ENCODE measurements around the gene RUBCN. TPM values are rescaled to one million over a fixed set of nuclear protein-coding genes. Genes with fewer than 3 reads are reported as not detected.
A peak's percentile ranks its signal among the peaks of the same experiment; 100 is the strongest.

RUBCN gene
- total and polyA plus RNA-seq, 10 of the 15 experiments (the other 5 are each of a cell fraction or from before 2014, with no cell fraction given), result 15.5 to 79.9 (median 40.4) TPM

DNA sequence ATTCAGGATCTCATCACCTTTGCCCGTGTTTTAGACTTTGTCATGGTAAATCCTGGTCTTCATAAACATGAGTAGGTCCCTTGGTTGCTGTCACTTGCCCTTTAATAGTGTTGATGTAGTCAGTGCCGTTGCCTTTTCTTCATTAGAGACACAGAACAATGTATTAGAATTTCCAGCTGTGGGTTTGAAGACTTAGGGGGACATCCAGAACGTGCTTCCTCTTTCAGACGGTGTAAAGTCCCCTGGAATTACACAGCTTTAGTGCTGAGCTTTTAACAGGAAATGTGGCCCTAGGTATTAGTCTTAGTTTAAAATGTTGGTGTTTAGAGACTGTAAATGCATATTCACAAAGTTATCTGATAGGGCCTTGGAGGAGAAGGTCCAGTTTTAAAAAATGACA is 45.5 kb upstream of the RUBCN start:
- H3K4me1 ChIP-seq (ENCODE audit: control insufficient read depth, insufficient read depth, low read length), result peaks cover 25% of the 10 kb centered on the region
- no peaks in the 10 kb centered on the region; the same call in 2 of the 3 replicates for H3K9me3 ChIP-seq (replicated peaks; ENCODE audit: control insufficient read depth, insufficient read depth, low read length)
- intact Hi-C loops (cut with micrococcal nuclease; ENCODE audit: unreplicated experiment), result no loop called here
- H3K36me3 ChIP-seq (ENCODE audit: control insufficient read depth in 2 of 2, insufficient read depth in 2 of 2, low read length in 1 of 2), result peaks cover 12 to 21% of the 10 kb centered on the region in 2 experiments; a peak in 3 of 4 replicates
- H3K79me2 ChIP-seq (ENCODE audit: control insufficient read depth, insufficient read depth, low read length), result peaks cover 2% of the 10 kb centered on the region
- ATAC-seq (peak; percentile 89), DNase-seq (ENCODE audit: low read depth, low spot score) (peak; percentile 50), FAIRE-seq (no peak)
- H3K27me3 ChIP-seq (replicated peaks in 1 of 2; ENCODE audit: control insufficient read depth in 2 of 2, insufficient read depth in 2 of 2, low read length in 1 of 2), result no peaks in the 10 kb centered on the region
- ChIA-PET SMC1A (ENCODE audit: uncharacterized antibody, unreplicated experiment) (interaction anchor here (1.0 to 5.0 kb wide), 13 partner anchors 10 to 70 kb away, joined by 3 to 56 read pairs (median 5); no protein-coding TSS in a partner anchor), RAD21 (ENCODE audit: unreplicated experiment) (interaction anchor here (1.0 to 5.5 kb wide), 7 partner anchors 12 to 69 kb away, joined by 3 to 53 read pairs (median 8); partner anchors contain the start of gene LRCH3), POLR2A (interaction anchor here (0.9 to 4.3 kb wide), 7 partner anchors 9 to 73 kb away, joined by 3 to 46 read pairs (median 8); partner anchors contain the start of gene LRCH3), CTCF (interaction anchor here (0.7 to 4.1 kb wide), 8 partner anchors 9 to 183 kb away, joined by 3 to 32 read pairs (median 5); partner anchors contain the start of genes FYTTD1 and LRCH3)
- H3K27ac ChIP-seq (ENCODE audit: control insufficient read depth, insufficient read depth), result peak overlapping the region; percentile 81
- in situ Hi-C loops (cut with MboI), result no loop called here
- peak overlapping the region; percentile 49 for H2AFZ ChIP-seq (ENCODE audit: control insufficient read depth, low read depth, low read length)
- no peak overlapping the region for H3K9ac ChIP-seq (ENCODE audit: control insufficient read depth, insufficient read depth, low read length)
- H4K20me1 ChIP-seq (ENCODE audit: control insufficient read depth, insufficient read depth), result no peaks in the 10 kb centered on the region
- WGBS (ENCODE audit: insufficient coverage, insufficient replicate concordance, low lambda C conversion rate, missing lambda C conversion rate), result 0% methylated on average over 4 of the region's 4 CpGs
- peak overlapping the region; percentile 10 for H3K4me2 ChIP-seq (ENCODE audit: control insufficient read depth, insufficient read depth)
- H3K4me3 ChIP-seq, result no peak overlapping the region
- no TSS peak for BruUV-seq (replicated peaks)
- TF ChIP-seq SPI1 (IDR thresholded peaks at IDR 0.05; ENCODE audit: borderline replicate concordance, insufficient read depth, low read depth, low read length) (peak; percentile 48), RUNX3 (IDR thresholded peaks at IDR 0.05; ENCODE audit: low read length) (peak; percentile 67), POLR2AphosphoS5 (IDR thresholded peaks at IDR 0.05; ENCODE audit: low read length) (peak; percentile 48; the same call in 1 of the 2 replicates), IKZF2 (IDR thresholded peaks at IDR 0.05) (peak; percentile 62 to 68; a peak in 2 of 4 replicates), PAX5 (IDR thresholded peaks at IDR 0.05; ENCODE audit: borderline replicate concordance, low read depth, low read length) (no peak), FOXM1 (IDR thresholded peaks at IDR 0.05; ENCODE audit: low read depth, low read length) (peak; percentile 66; the same call in 1 of the 2 replicates), PML (IDR thresholded peaks at IDR 0.05; ENCODE audit: low read length) (no peak), CREB1 (IDR thresholded peaks at IDR 0.05; ENCODE audit: low read depth) (no peak), ZNF384 (IDR thresholded peaks at IDR 0.05; ENCODE audit: borderline replicate concordance, low read depth, low read length) (no peak), ATF7 (IDR thresholded peaks at IDR 0.05; ENCODE audit: low read depth) (no peak), EED (IDR thresholded peaks at IDR 0.05; ENCODE audit: low read depth) (peak; percentile 58), SMC3 (IDR thresholded peaks at IDR 0.05; ENCODE audit: borderline replicate concordance, low read length) (no peak), RFX5 (IDR thresholded peaks at IDR 0.05; ENCODE audit: low read depth, low read length) (no peak), NFIC (IDR thresholded peaks at IDR 0.05; ENCODE audit: low read depth, low read length) (peak; percentile 57; the same call in 1 of the 2 replicates), SMAD5 (IDR thresholded peaks at IDR 0.05; ENCODE audit: low read depth) (no peak), IKZF1 (conservative IDR thresholded peaks at IDR 0.05) (peak; percentile 56), MEF2A (IDR thresholded peaks at IDR 0.05; ENCODE audit: insufficient read depth, low read depth, low read length) (0 out of 2 replicates have a peak, but pooled peaks have one; percentile 31), CREM (IDR thresholded peaks at IDR 0.05; ENCODE audit: low read depth) (peak; percentile 29; the same call in 1 of the 2 replicates), BHLHE40 (IDR thresholded peaks at IDR 0.05; ENCODE audit: borderline replicate concordance in 1 of 2, low read depth in 2 of 2, low read length in 1 of 2) (peak; percentile 43 to 53; a peak in 1 of 4 replicates), MTA2 (IDR thresholded peaks at IDR 0.05; ENCODE audit: low read depth) (0 out of 2 replicates have a peak, but pooled peaks have one; percentile 11)
- TF ChIP-seq, protein P1, sequence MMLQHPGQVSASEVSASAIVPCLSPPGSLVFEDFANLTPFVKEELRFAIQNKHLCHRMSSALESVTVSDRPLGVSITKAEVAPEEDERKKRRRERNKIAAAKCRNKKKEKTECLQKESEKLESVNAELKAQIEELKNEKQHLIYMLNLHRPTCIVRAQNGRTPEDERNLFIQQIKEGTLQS (IDR thresholded peaks at IDR 0.05; ENCODE audit: borderline replicate concordance, extremely low read depth, low read depth, low read length), result no peak
- TF ChIP-seq, protein P2, sequence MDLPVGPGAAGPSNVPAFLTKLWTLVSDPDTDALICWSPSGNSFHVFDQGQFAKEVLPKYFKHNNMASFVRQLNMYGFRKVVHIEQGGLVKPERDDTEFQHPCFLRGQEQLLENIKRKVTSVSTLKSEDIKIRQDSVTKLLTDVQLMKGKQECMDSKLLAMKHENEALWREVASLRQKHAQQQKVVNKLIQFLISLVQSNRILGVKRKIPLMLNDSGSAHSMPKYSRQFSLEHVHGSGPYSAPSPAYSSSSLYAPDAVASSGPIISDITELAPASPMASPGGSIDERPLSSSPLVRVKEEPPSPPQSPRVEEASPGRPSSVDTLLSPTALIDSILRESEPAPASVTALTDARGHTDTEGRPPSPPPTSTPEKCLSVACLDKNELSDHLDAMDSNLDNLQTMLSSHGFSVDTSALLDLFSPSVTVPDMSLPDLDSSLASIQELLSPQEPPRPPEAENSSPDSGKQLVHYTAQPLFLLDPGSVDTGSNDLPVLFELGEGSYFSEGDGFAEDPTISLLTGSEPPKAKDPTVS (IDR thresholded peaks at IDR 0.05; ENCODE audit: low read depth, low read length), result no peak
- TF ChIP-seq, protein P3, sequence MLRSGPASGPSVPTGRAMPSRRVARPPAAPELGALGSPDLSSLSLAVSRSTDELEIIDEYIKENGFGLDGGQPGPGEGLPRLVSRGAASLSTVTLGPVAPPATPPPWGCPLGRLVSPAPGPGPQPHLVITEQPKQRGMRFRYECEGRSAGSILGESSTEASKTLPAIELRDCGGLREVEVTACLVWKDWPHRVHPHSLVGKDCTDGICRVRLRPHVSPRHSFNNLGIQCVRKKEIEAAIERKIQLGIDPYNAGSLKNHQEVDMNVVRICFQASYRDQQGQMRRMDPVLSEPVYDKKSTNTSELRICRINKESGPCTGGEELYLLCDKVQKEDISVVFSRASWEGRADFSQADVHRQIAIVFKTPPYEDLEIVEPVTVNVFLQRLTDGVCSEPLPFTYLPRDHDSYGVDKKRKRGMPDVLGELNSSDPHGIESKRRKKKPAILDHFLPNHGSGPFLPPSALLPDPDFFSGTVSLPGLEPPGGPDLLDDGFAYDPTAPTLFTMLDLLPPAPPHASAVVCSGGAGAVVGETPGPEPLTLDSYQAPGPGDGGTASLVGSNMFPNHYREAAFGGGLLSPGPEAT (IDR thresholded peaks at IDR 0.05; ENCODE audit: low read depth), result peak; percentile 69; the same call in 1 of the 2 replicates

All from GM12878 (cell line).